GOT3 (cell line): ENCODE measurements around the gene METTL4.
"Not testable (repeated sequence)": the region's sequence is repeated elsewhere in the genome, so short reads cannot be mapped to it uniquely, and the experiment has no call there.

Source experiments
- DNase-seq: peaks from one replicate; lab custom pipeline; 2025; ENCODE audit warnings: mixed read lengths; lab: John Stamatoyannopoulos, UW

Gene METTL4

DNA sequence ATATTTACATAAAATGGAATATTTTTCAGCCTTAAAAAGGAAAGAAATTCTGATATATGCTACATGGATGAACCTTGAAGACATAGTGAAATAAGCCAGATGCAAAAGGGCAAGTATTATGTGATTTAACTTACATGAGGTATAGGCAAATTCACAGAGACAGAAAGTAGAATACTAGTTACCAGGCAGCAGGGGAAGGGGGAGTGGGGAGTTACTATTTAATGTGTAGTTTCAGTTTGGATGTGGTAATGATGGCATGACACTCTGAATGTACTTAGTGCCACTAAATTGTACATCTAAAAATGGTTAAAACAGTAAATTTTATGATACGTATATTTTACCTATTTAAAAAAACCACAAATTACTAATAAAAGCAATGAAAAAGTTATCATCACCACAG lies 12.1 kb downstream of the METTL4 start:
- no peak for DNase-seq

GRCh38 chr18:2557536-2557935 lies 13.8 kb downstream of the METTL4 start:
- DNase-seq, result no peak

- no peak for DNase-seq
Observed at GRCh38 chr18:2555895-2556294, 15.4 kb downstream of the METTL4 start.

GRCh38 chr18:2554696-2555095 lies 16.6 kb downstream of the METTL4 start:
- DNase-seq, result no peak

GRCh38 chr18:2551425-2551824 lies 19.9 kb downstream of the METTL4 start:
- no peak for DNase-seq

DNA sequence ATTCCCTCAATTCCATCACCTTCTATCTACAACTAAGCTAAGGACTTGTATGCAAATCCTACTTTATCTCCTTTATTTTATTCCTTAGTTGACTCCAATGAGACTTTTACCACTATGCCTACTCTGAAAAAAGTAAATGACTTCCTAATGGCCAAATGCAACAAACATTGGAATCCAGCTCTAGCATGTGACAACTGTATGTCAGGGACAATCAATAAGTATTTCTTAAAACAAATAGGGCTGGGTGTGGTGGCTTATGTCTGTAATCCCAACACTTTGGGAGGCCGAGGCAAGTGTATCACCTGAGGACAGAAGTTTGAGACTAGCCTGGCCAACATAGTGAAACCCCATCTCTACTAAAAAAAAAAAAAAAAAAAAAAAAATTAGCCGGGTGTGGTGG lies 21.8 kb downstream of the METTL4 start:
- no peak for DNase-seq

DNA sequence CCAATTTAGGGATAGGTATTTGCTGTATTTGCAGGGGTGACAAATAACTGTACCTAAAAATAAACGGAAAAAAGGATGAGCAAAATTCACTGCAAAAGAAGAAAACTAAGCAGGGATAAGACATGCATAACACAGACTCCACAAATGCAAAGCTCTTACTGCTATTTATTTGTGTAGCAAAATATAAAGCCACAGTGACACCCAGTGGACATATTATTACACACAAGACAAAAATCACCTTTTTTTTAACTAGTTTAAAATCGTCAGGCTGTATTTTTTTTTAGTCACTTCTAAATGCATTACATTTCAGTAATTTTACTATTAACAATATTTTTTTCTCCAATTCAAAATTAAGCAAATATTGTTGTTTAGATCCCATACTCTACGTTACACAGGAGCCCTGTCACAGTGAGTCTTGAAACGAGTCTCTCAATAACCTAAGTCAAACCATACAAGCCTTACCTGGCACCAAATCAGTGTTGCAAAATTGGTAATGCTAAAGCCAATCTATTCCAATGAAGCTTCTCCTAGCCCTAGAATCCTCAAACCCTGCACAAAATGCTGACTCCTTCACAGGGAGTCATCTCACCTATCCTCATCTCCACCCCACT lies 23.7 kb downstream of the METTL4 start:
- DNase-seq, result no peak

- no peak for DNase-seq
Observed at GRCh38 chr18:2545155-2545554, 26.1 kb downstream of the METTL4 start.

DNA sequence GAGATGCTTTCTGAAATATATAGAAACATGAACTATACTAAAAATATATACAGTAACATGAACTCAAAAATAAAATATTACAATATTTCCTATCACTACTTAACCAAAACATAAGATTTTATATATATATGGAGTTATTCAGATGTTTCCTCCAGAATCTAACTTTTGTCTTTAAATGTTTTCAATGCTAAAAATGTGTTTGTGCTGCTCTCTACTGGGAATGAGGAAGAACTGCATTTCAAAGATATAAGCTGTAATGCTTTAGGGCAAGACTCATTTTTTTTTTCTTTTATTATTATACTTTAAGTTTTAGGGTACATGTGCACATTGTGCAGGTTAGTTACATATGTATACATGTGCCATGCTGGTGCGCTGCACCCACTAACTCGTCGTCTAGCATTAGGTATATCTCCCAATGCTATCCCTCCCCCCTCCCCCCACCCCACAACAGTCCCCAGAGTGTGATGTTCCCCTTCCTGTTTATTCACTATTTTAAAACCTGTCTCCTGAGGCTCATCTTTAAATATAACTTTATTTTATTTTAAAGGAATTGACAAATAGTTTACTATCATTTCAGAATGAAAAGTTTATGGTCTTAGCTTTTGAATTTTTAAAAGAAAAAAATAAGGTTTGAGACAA lies 29.3 kb downstream of the METTL4 start:
- not testable (repeated sequence) for DNase-seq

DNA sequence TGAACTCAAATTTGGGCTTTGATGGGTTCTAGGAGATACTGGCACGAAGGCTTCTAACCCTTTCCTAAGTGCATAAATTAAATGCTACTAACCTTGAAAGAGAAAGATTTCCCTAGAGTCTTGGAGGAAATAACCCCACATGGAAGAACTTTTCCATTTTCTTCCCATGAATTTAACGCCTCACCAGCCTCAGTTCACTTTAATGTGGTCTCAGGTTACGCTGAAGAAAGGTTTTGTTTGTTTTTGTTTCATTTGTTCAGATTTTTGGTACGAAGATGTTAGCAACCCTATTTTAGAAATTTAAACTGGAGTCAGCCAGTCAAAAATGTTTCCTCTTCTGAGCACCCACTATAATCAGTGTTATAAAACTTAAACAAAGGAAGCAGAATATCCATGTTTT lies 30.7 kb downstream of the METTL4 start:
- DNase-seq, result no peak

DNA sequence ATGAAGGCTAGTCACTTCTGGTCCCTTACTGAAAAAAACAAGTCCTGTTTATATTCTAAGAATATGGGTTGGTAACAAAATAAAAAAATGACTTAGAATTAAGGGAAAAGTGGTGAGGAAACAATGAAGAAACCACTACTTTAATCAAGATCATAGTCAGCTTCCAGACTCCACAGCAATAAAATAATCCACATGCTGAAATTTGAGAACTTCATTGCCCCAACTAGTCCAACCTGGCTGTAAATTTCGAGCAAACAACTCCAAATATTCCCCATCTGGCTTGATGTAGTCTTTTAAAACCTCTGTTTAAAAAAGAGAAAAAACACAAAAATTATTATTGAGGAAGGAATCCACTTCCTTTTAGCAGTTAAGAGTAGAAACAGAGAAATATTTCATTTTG lies 32.5 kb downstream of the METTL4 start:
- no peak for DNase-seq

DNA sequence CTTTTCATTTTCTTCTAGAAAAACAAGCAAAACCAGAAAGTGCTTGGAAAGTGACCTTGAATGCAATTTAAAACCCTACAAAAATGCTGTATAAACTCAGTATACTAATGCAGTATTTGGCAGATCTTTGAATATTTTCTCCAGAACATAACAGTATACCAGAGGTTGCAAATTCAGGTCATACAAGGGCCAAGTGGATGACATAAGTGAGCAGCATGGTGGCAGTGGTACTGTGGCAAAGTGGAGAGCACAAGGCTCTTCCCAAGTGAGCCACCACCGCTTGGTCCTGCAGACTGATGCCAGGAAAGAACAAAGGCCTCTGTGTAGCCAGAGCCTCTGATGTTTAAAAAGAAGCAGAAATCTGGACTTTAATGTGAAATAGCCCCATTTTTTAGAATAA lies 33.1 kb downstream of the METTL4 start:
- no peak for DNase-seq

DNA sequence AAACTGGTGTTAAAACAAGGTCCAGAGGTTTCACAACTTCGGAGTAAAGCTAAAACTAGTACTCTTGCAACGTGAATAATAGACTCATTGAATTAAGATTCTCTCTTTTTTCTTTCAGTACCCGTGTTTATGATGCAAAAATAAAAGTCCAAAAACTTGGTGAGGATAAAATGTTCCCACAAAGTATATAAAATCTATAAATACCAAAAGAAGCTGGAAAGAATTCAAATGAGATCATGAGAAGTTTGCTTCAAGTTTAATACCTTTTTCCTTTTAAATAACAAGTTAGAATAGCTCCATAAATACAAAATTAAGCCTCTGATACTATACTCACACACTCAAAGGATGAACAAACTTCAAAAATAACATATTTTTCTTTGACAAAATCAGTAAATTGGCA lies 34.0 kb downstream of the METTL4 start:
- DNase-seq, result no peak

- DNase-seq, result no peak
Observed at GRCh38 chr18:2536493-2536892, 34.8 kb downstream of the METTL4 start.

DNA sequence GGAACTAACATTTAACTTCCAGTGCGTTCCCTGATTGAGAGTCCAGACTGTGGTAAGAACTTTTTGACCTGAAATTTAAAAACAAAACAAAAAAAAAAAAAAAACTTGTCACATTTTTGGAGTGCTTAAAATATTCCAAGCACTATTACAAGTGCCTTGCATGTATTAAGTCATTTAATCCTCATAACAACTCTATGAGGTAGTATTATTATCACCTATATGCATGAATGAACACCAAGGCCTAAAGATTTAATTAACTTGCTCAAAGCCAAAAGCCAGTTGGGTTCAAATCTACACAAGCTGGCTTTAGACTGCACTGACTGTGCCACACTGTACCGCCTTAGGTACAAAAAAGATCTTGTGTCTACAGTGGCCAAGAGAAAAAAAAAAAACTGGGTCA lies 35.2 kb downstream of the METTL4 start:
- DNase-seq, result no peak

- no peak for DNase-seq
Observed at GRCh38 chr18:2535419-2535910, 35.8 kb downstream of the METTL4 start.

- DNase-seq, result no peak
Observed at GRCh38 chr18:2534906-2535305, 36.4 kb downstream of the METTL4 start.

DNA sequence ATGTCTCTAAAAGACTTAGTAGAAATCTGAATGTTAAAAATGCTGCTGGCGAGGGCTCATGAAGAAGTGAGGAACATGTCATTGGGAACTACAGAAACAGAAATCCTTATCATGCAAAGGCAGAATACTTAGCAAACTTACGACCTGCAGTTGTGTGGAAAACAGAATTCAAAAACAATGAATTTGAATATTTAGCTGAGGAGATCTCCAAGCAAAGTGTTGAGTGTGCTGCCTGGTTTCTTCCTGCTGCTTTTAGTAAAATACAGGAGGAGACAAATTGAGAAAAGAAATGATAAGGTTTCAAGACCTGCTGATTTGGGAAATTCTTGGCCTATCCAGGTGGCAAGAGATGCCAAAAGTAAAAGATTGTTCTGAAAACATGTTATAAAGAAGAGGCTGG lies 38.5 kb downstream of the METTL4 start:
- no peak for DNase-seq

DNA sequence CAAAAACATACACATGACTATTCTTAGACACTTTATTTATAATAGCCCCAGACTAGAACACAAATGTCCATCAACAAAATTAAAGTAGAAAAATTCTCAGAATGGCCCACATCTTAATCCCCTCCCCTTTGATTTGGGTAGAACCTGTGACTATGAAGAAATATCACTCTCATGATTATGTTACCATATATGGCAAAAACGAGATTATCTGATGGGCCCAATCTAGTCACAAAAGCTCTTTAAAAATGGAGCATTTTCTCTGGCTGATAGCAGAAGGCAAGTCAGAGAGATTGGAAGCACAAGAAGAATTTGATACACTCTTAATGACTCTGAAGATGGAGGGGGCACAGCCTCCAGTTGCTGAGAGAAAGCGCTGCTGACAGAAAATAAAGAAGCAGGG lies 39.6 kb downstream of the METTL4 start:
- DNase-seq, result no peak

DNA sequence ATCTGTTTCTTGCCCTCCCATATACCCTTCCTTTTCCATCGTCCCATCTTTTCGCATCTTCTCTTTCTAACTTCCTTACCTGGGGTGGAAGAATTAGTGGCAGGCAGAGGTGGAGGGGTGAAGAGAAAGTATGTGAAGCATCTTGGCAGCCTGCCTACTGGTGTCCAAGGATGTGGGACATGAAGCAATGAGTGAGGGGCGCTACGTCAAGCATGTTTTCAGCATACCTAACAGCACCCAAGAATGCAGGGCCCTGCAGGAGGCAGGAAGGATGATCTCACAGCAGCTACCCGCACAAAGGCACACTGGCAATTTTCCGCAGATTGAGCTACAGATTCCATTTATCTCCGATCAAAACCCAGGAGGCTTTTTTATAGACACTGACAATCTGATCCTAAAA lies 42.2 kb downstream of the METTL4 start:
- no peak for DNase-seq

GRCh38 chr18:2526329-2526728 lies 45.0 kb downstream of the METTL4 start:
- DNase-seq, result no peak

DNA sequence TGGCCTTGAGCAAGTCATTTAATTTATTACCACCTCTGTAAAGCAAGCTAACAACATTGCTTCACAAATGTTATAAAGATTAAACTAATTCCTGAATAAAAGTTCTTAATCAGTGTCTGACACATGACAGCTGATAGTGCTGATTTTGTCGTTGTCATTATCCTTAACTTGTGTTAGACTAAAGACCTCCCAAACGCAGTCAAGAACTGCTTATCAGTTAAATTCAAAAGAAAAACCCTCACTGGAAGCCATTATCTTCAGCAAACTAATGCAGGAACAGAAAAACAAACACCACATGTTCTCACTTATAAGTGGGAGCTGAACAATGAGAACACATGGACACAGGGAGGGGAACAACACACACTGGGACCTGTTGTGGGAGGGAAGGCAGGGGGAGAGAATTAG lies 46.5 kb downstream of the METTL4 start:
- DNase-seq, result not testable (repeated sequence)

DNA sequence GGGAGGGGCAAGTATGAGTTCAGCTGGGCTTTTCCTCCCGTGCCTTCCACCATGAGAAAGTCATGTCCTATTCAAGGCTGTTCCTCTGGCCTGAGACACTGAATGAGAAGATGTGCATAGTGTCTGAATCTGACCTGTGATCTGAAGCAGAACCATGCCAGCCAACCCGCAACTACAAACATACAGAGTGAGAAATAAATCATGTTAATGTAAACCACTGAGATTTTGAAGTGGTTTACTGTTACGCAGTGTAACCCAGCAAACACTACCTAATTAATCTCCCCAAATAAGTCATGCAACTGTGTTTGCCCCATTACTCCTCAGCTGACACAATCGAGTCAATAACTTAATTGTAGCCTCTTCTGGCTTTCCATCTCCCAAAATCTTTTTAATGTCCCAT lies 49.2 kb downstream of the METTL4 start:
- DNase-seq, result no peak

DNA sequence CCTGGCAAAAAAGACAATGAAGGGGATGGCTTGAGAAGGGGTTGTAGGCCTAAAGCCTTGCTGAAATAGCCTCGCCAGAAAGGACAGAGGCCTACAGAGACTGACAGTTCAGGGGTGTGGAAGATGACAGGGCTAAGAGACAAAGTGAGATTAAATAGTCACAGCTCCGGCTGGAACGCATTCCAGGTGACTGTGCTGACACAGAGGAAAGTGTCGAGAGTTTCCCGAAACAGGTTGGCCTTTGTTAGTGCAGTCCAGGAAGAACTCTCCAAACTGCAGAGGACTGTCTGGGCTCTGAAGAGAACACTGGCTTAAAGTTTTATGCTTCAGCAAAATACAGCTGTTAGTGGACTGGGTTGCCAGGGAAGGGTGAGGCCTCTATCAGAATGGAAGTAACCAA lies 52.8 kb downstream of the METTL4 start:
- DNase-seq, result no peak
